ENCODE measurements around the gene SEPSECS. TPM values are rescaled to one million over a fixed set of nuclear protein-coding genes. Genes with fewer than 3 reads are reported as not detected.

SEPSECS gene
- total and polyA plus RNA-seq, 9 of the 15 experiments (the other 6 are each of a cell fraction or from before 2014, with no cell fraction given) = 3.9 to 17.2 (median 7.9) TPM

GRCh38 chr4:25158817-25159216 is 1.4 kb downstream of the SEPSECS start:
- ATAC-seq = no peak
- no peak for FAIRE-seq
- no peak for DNase-seq (ENCODE audit: extremely low read depth in 1 of 4, low spot score in 3 of 4)
- H3K36me3 ChIP-seq (ENCODE audit: control insufficient read depth, insufficient read depth, low read length) = peaks cover 13% of the 10 kb centered on the region
- ChIA-PET CTCF (ENCODE audit: low intra/inter-chr PET ratio) (no interaction called here), POLR2A (interaction anchor here (1.2 to 1.6 kb wide), 2 partner anchors 27 to 56 kb away, joined by 3 to 4 read pairs; no protein-coding TSS in a partner anchor)
- BruUV-seq (replicated peaks) = no TSS peak
- intact Hi-C loops (cut with micrococcal nuclease) = no loop called here
- H2AFZ ChIP-seq (ENCODE audit: low read depth, low read length) = no peak overlapping the region; the same call in 1 of the 2 replicates
- no peaks in the 10 kb centered on the region for H3K9me3 ChIP-seq (replicated peaks; ENCODE audit: control insufficient read depth, insufficient read depth, low read depth, low read length)
- H3K79me2 ChIP-seq (ENCODE audit: control insufficient read depth, insufficient read depth, low read length) = peaks cover 20% of the 10 kb centered on the region
- H3K4me2 ChIP-seq (ENCODE audit: insufficient read depth, low read length) = no peak overlapping the region
- H3K27ac ChIP-seq (ENCODE audit: extremely low read depth, low read depth, low read length) = no peak overlapping the region
- H3K4me3 ChIP-seq = no peak overlapping the region
- in situ Hi-C loops (cut with MboI) = no loop called here
- WGBS (ENCODE audit: insufficient coverage, low coverage, missing lambda C conversion rate) = 87% methylated on average over 7 of the region's 7 CpGs
- H4K20me1 ChIP-seq (replicated peaks; ENCODE audit: control insufficient read depth, insufficient read depth, low read length) = no peaks in the 10 kb centered on the region
- H3K4me1 ChIP-seq (replicated peaks in 1 of 2; ENCODE audit: control insufficient read depth in 2 of 2, insufficient read depth in 2 of 2, low read length in 2 of 2) = peaks cover 8 to 10% of the 10 kb centered on the region in 2 experiments; a peak in 4 of 5 replicates
- H3K9me1 ChIP-seq (ENCODE audit: control insufficient read depth, insufficient read depth, low read length) = no peaks in the 10 kb centered on the region
- H3K27me3 ChIP-seq (ENCODE audit: control insufficient read depth in 2 of 2, insufficient read depth in 2 of 2, low read length in 2 of 2) = no peaks in the 10 kb centered on the region
- H3K9ac ChIP-seq (ENCODE audit: insufficient read depth in 1 of 2, low read depth in 2 of 2, low read length in 2 of 2) = no peak overlapping the region
- no peak for TF ChIP-seq MAZ (CRISPR knock-in tag; conservative IDR thresholded peaks at IDR 0.05 in 1 of 2, IDR thresholded peaks at IDR 0.05 in 1 of 2)
- no peak for TF ChIP-seq HNRNPK (IDR thresholded peaks at IDR 0.05; ENCODE audit: low read depth, low read length, poor library complexity, severe bottlenecking)
- no peak for TF ChIP-seq MTA1 (IDR thresholded peaks at IDR 0.05; ENCODE audit: borderline replicate concordance)
- no peak for TF ChIP-seq MED1 (CRISPR knock-in tag; IDR thresholded peaks at IDR 0.05; ENCODE audit: borderline replicate concordance)
- TF ChIP-seq NFE2 (IDR thresholded peaks at IDR 0.05; ENCODE audit: low read depth) = no peak
- no peak for TF ChIP-seq ZNF444 (CRISPR knock-in tag; IDR thresholded peaks at IDR 0.05)
- no peak for TF ChIP-seq TGIF2 (CRISPR knock-in tag; IDR thresholded peaks at IDR 0.05)
- TF ChIP-seq PPARD (CRISPR knock-in tag; IDR thresholded peaks at IDR 0.05) = no peak
- no peak for TF ChIP-seq E2F8 (IDR thresholded peaks at IDR 0.05; ENCODE audit: low read depth, partially characterized antibody)
- TF ChIP-seq ZNF318 (IDR thresholded peaks at IDR 0.05; ENCODE audit: borderline replicate concordance in 1 of 2, low read depth in 1 of 2) = no peak
- TF ChIP-seq TCF7 (IDR thresholded peaks at IDR 0.05; ENCODE audit: borderline replicate concordance) = no peak
